Measurements from ENCODE around the gene UMODL1.
A peak's percentile ranks its signal among the peaks of the same experiment; 100 is the strongest.

UMODL1 gene

GRCh38 chr21:42094811-42095210, 23.7 kb downstream of the UMODL1 start:
- DNase-seq (ENCODE audit: low read depth in 1 of 2, low spot score in 1 of 2): no peak

GRCh38 chr21:42095581-42095980, 24.5 kb downstream of the UMODL1 start:
- DNase-seq (ENCODE audit: low read depth in 1 of 2, low spot score in 1 of 2): no peak

- no peak for DNase-seq (ENCODE audit: low read depth in 1 of 2, low spot score in 1 of 2)
Observed at GRCh38 chr21:42096566-42096965, 25.4 kb downstream of the UMODL1 start.

GRCh38 chr21:42097274-42097673, 26.2 kb downstream of the UMODL1 start:
- DNase-seq (ENCODE audit: low read depth in 1 of 2, low spot score in 1 of 2): no peak

- DNase-seq (ENCODE audit: low read depth in 1 of 2, low spot score in 1 of 2): no peak
Observed at GRCh38 chr21:42097860-42098454, 26.8 kb downstream of the UMODL1 start.

GRCh38 chr21:42098957-42099505, 27.9 kb downstream of the UMODL1 start:
- no peak for DNase-seq (ENCODE audit: low read depth in 1 of 2, low spot score in 1 of 2)

GRCh38 chr21:42101246-42101645, 30.1 kb downstream of the UMODL1 start:
- no peak for DNase-seq (ENCODE audit: low read depth in 1 of 2, low spot score in 1 of 2)

GRCh38 chr21:42102076-42102475, 31.0 kb downstream of the UMODL1 start:
- DNase-seq (ENCODE audit: low read depth in 1 of 2, low spot score in 1 of 2): no peak

- no peak for DNase-seq (ENCODE audit: low read depth in 1 of 2, low spot score in 1 of 2)
Observed at GRCh38 chr21:42102526-42102925, 31.4 kb downstream of the UMODL1 start.

- DNase-seq (ENCODE audit: low read depth in 1 of 2, low spot score in 1 of 2): no peak
Observed at GRCh38 chr21:42102991-42103390, 31.9 kb downstream of the UMODL1 start.

- no peak for DNase-seq (ENCODE audit: low read depth in 1 of 2, low spot score in 1 of 2)
Observed at GRCh38 chr21:42103843-42104242, 32.7 kb downstream of the UMODL1 start.

GRCh38 chr21:42105476-42106315, 34.6 kb downstream of the UMODL1 start:
- no peak for DNase-seq (ENCODE audit: low read depth in 1 of 2, low spot score in 1 of 2)

GRCh38 chr21:42106425-42106824, 35.3 kb downstream of the UMODL1 start:
- DNase-seq (ENCODE audit: low read depth in 1 of 2, low spot score in 1 of 2): no peak

GRCh38 chr21:42107177-42107880, 36.2 kb downstream of the UMODL1 start:
- DNase-seq (ENCODE audit: low read depth in 1 of 2, low spot score in 1 of 2): no peak

GRCh38 chr21:42107881-42108553, 36.9 kb downstream of the UMODL1 start:
- DNase-seq (ENCODE audit: low read depth in 1 of 2, low spot score in 1 of 2): peak; percentile 42 to 54

GRCh38 chr21:42108554-42109340, 37.6 kb downstream of the UMODL1 start:
- no peak for DNase-seq (ENCODE audit: low read depth in 1 of 2, low spot score in 1 of 2)

GRCh38 chr21:42109473-42109872, 38.4 kb downstream of the UMODL1 start:
- DNase-seq (ENCODE audit: low read depth in 1 of 2, low spot score in 1 of 2): no peak

- DNase-seq (ENCODE audit: low read depth in 1 of 2, low spot score in 1 of 2): no peak
Observed at GRCh38 chr21:42109873-42110525, 38.9 kb downstream of the UMODL1 start.

- DNase-seq (ENCODE audit: low read depth in 1 of 2, low spot score in 1 of 2): no peak
Observed at GRCh38 chr21:42110691-42111469, 39.8 kb downstream of the UMODL1 start.
